ENCODE results near the gene ROR1.

The ROR1 gene

DNA sequence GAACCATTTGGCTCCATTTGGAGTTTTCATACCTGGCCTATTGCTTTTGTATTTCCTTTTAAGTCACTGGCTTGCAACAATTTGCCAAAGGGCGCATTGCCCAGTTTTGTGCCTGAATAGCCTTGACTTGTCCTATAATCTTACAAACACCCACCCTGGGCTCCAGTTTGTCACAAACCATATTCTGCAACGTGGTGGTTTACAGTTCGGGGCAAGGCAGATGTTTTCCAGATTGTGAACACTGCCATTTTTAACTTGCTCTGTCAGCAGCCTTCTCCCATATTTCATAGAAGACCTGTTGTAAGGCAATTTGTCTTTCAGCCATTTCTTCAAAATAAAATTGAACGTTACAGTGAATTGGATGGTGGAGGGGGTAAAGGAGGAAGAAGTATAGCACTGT, 376.4 kb downstream of the ROR1 start:
- no peaks in the 10 kb centered on the region for H3K9me3 ChIP-seq (ENCODE audit: control insufficient read depth, low read depth, low read length)
- H3K36me3 ChIP-seq (ENCODE audit: control insufficient read depth, low read depth, low read length) = no peaks in the 10 kb centered on the region
- H3K27ac ChIP-seq (ENCODE audit: low read length) = no peak overlapping the region
- no peak overlapping the region for H3K9ac ChIP-seq (ENCODE audit: low read length)
- H3K27me3 ChIP-seq (ENCODE audit: control insufficient read depth, insufficient read depth, low read length) = no peaks in the 10 kb centered on the region
- peaks cover 26% of the 10 kb centered on the region for H3K4me1 ChIP-seq (ENCODE audit: control insufficient read depth, low read depth, low read length)
- no peak overlapping the region for H3K4me3 ChIP-seq (ENCODE audit: low read length)

DNA sequence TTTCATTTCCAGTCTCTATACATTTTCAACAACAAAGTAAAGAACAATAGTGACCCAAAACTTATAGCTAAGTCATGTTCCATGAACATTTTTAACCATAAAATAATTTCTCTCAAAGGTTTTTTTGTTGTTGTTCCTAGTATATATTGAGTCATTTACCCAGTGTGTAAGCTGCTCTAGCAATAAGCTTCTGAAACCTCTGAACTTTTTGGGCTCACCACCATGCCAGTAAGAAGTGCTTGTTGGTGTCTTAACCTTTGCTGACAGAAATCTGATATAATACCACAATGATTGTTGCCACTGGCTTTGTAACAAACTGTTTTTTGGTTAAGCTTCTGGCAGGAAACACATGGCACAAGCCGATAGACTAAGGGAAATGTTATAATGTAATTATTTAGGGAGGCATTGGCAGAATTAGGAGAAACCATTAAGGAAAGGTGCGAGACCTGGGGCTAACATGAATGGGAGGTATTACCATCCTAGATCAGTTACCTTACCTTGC, 377.0 kb downstream of the ROR1 start:
- Histone ChIP-seq H3K27me3 (ENCODE audit: control insufficient read depth, insufficient read depth, low read length) (no peaks in the 10 kb centered on the region), H3K4me1 (ENCODE audit: control insufficient read depth, low read depth, low read length) (peaks cover 30% of the 10 kb centered on the region), H3K9ac (ENCODE audit: low read length) (no peak overlapping the region), H3K4me3 (ENCODE audit: low read length) (no peak overlapping the region), H3K9me3 (ENCODE audit: control insufficient read depth, low read depth, low read length) (no peaks in the 10 kb centered on the region), H3K27ac (ENCODE audit: low read length) (no peak overlapping the region), H3K36me3 (ENCODE audit: control insufficient read depth, low read depth, low read length) (no peaks in the 10 kb centered on the region)

DNA sequence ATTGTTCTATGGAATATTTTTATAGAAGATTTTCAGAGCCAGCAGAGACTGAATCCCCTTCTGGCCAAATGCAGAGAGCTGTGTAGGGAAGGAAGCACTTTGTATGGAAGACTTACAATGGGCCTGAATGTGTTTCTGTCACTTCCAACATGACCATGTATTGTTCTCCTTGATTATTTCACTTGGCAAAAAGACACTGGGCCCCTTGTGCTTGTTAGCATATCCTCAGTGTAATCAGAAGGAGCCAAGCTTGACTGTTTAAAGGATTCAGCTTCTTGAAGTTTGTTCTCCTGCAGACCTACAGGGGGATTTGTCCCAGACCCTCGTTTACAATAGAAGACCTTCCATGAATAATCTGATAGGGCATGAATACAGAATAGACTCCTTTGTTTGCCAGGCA, 381.5 kb downstream of the ROR1 start:
- Histone ChIP-seq H3K9ac (ENCODE audit: low read length) (no peak overlapping the region), H3K4me3 (ENCODE audit: low read length) (no peak overlapping the region), H3K9me3 (ENCODE audit: control insufficient read depth, low read depth, low read length) (no peaks in the 10 kb centered on the region), H3K4me1 (ENCODE audit: control insufficient read depth, low read depth, low read length) (peaks cover 11% of the 10 kb centered on the region), H3K36me3 (ENCODE audit: control insufficient read depth, low read depth, low read length) (peaks cover 14% of the 10 kb centered on the region), H3K27me3 (ENCODE audit: control insufficient read depth, insufficient read depth, low read length) (no peaks in the 10 kb centered on the region), H3K27ac (ENCODE audit: low read length) (no peak overlapping the region)

DNA sequence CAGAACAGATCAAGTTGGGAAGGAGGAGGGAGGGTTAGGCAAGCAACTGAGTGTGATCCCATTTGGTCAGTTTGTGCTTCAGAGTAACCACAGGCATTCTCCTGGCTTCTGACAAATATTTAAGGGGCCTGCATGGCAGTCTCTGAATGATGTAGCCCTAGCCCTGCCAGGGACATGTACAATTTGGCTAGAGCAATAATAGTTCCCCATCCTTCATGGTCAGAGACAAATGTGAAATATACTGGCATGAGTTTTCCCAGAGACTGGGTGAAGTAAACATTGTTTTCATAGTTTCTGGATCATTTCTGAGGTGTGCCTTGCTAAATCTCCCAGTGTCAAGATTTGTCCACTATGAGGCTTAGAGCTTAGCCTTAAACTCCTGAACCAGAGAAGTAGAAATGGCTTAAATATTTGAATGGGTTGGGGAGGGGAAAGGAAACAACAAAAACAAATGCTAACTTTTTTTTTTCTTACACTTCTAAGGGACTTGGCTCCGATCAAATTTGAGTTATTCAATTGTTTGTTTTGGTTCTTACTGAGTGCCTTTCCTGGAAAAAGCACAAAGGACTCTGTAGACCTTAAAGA, 387.6 kb downstream of the ROR1 start:
- Histone ChIP-seq H3K4me3 (ENCODE audit: low read length) (no peak overlapping the region), H3K4me1 (ENCODE audit: control insufficient read depth, low read depth, low read length) (no peaks in the 10 kb centered on the region), H3K9me3 (ENCODE audit: control insufficient read depth, low read depth, low read length) (no peaks in the 10 kb centered on the region), H3K36me3 (ENCODE audit: control insufficient read depth, low read depth, low read length) (peaks cover 36% of the 10 kb centered on the region), H3K9ac (ENCODE audit: low read length) (no peak overlapping the region), H3K27me3 (ENCODE audit: control insufficient read depth, insufficient read depth, low read length) (no peaks in the 10 kb centered on the region), H3K27ac (ENCODE audit: low read length) (no peak overlapping the region)

DNA sequence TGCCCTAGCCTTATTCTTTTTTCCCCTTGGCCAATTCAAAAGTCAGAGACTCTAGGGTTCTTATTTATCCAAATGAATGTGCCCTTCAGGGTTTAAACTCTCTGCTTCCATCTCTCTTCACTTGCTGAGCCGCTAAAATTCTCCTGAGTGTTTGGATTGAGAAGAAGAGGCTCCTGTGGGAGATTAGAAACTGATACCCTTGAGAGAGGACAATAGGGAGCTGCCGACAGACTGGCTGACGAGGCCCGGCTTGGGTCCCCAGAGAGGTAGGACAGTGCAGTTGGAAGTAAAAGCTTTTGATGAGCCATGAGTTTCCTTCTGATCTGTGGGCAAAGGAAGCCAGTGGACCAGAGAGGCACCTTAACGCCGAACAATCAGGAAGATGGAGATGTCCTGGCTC, 388.3 kb downstream of the ROR1 start:
- Histone ChIP-seq H3K9me3 (ENCODE audit: control insufficient read depth, low read depth, low read length) (no peaks in the 10 kb centered on the region), H3K4me3 (ENCODE audit: low read length) (no peak overlapping the region), H3K27me3 (ENCODE audit: control insufficient read depth, insufficient read depth, low read length) (no peaks in the 10 kb centered on the region), H3K27ac (ENCODE audit: low read length) (no peak overlapping the region), H3K9ac (ENCODE audit: low read length) (no peak overlapping the region), H3K36me3 (ENCODE audit: control insufficient read depth, low read depth, low read length) (peaks cover 38% of the 10 kb centered on the region), H3K4me1 (ENCODE audit: control insufficient read depth, low read depth, low read length) (no peaks in the 10 kb centered on the region)

DNA sequence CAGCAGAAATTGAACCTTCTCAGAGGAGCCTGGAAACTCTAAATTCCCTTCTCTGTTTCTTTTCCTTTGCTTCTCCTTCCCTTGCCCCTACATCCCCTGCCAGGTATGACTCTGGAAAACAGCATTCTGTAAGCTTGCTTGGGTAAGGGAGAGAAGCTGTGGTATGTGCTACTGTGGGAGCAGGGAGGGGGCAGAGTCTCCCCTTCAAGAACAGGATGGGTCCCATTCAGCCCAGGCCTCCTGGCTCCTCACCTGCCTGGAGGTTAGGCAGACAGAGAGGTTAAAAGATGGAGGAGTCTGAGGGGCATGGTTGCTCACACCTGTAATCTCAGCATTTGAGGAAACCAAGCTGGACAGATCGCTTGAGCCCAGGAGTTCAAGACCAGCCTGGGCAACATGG, 389.0 kb downstream of the ROR1 start:
- Histone ChIP-seq H3K9ac (ENCODE audit: low read length) (no peak overlapping the region), H3K4me1 (ENCODE audit: control insufficient read depth, low read depth, low read length) (no peaks in the 10 kb centered on the region), H3K27me3 (ENCODE audit: control insufficient read depth, insufficient read depth, low read length) (no peaks in the 10 kb centered on the region), H3K36me3 (ENCODE audit: control insufficient read depth, low read depth, low read length) (peaks cover 43% of the 10 kb centered on the region), H3K9me3 (ENCODE audit: control insufficient read depth, low read depth, low read length) (no peaks in the 10 kb centered on the region), H3K4me3 (ENCODE audit: low read length) (no peak overlapping the region), H3K27ac (ENCODE audit: low read length) (no peak overlapping the region)

DNA sequence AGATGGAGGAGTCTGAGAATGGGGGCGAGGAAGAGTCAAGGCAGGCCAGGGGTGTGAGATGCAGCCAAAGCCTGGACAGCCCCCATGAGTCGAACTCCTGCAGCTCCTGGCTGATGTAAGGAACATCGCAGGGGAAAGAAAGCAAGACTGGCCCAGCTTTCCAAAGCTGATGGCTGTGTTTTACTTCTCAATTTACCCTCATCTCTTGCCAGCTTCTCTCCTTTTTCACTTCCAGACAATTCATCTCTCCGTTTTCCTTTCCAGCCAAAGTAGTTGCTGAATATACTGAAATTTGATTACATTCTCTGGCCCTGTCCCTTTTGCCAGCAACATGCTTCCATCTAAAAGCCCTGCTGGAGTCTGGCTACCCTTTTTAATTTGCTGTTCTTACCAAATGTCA, 389.6 kb downstream of the ROR1 start:
- no peaks in the 10 kb centered on the region for H3K4me1 ChIP-seq (ENCODE audit: control insufficient read depth, low read depth, low read length)
- H3K36me3 ChIP-seq (ENCODE audit: control insufficient read depth, low read depth, low read length) = peaks cover 50% of the 10 kb centered on the region
- no peak overlapping the region for H3K4me3 ChIP-seq (ENCODE audit: low read length)
- H3K27ac ChIP-seq (ENCODE audit: low read length) = no peak overlapping the region
- H3K9ac ChIP-seq (ENCODE audit: low read length) = no peak overlapping the region
- no peaks in the 10 kb centered on the region for H3K27me3 ChIP-seq (ENCODE audit: control insufficient read depth, insufficient read depth, low read length)
- H3K9me3 ChIP-seq (ENCODE audit: control insufficient read depth, low read depth, low read length) = peaks cover under 1% of the 10 kb centered on the region

DNA sequence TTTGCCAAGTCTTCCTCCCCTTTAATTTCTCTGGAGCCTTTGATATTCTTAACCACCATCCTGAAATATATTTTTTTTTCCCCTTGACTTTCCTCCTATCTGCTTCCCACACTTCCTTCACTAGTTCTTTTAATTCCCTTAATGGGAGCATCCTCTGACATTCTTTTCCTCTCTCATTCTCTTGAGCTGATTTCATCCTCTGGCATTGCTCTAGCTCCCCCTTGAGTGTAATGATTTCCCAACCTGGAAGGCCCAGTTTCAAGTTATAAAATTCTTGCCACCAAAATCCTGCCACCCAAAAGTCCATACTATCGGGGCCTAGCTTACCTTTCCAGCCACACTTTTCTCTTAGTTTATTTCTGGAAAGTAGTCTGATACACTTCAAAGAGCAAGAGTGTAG, 390.2 kb downstream of the ROR1 start:
- H3K9ac ChIP-seq (ENCODE audit: low read length) = no peak overlapping the region
- H3K27ac ChIP-seq (ENCODE audit: low read length) = no peak overlapping the region
- H3K27me3 ChIP-seq (ENCODE audit: control insufficient read depth, insufficient read depth, low read length) = no peaks in the 10 kb centered on the region
- peaks cover 6% of the 10 kb centered on the region for H3K9me3 ChIP-seq (ENCODE audit: control insufficient read depth, low read depth, low read length)
- peaks cover 49% of the 10 kb centered on the region for H3K36me3 ChIP-seq (ENCODE audit: control insufficient read depth, low read depth, low read length)
- no peak overlapping the region for H3K4me3 ChIP-seq (ENCODE audit: low read length)
- no peaks in the 10 kb centered on the region for H3K4me1 ChIP-seq (ENCODE audit: control insufficient read depth, low read depth, low read length)

DNA sequence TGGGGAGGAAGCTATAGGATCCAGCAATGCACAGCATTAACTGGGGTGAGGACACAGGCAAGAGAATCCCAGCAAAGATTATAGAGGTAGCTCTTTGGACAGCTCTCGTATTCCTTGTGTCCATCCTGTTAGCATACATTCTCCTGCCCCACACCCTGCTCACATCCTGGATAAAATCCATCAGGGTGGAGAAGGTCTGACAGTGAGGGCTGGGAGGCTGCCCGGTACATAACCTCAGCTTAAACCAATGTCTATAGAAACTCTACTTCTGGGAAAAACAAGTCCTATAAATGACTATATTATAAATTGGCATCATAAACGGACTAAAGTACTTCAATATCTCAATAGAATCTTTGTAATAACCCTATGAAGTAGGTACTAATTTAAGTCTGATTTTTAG, 392.8 kb downstream of the ROR1 start:
- Histone ChIP-seq H3K4me1 (ENCODE audit: control insufficient read depth, low read depth, low read length) (peaks cover 4% of the 10 kb centered on the region), H3K9me3 (ENCODE audit: control insufficient read depth, low read depth, low read length) (peaks cover 6% of the 10 kb centered on the region), H3K4me3 (ENCODE audit: low read length) (no peak overlapping the region), H3K9ac (ENCODE audit: low read length) (no peak overlapping the region), H3K27ac (ENCODE audit: low read length) (no peak overlapping the region), H3K36me3 (ENCODE audit: control insufficient read depth, low read depth, low read length) (peaks cover 27% of the 10 kb centered on the region), H3K27me3 (ENCODE audit: control insufficient read depth, insufficient read depth, low read length) (no peaks in the 10 kb centered on the region)

DNA sequence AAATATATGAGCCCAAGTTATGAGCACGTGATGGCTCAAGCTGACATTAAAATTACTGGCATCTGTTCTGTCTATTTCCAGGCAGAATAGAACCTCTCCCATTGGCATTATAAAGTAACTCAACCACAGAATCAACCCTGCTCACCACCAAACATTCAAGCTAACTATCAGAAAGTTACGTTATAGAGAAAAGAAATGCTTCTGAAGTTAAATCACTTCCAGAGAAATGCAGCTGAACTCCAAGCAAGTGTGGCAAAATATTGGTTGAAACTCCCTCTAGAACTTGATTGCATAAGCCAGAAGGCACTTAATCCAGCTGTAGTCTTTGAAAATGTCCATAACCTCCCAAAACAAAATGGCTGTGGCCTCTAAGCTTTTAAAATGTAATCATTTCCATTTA, 393.4 kb downstream of the ROR1 start:
- Histone ChIP-seq H3K36me3 (ENCODE audit: control insufficient read depth, low read depth, low read length) (peaks cover 21% of the 10 kb centered on the region), H3K9me3 (ENCODE audit: control insufficient read depth, low read depth, low read length) (peaks cover 6% of the 10 kb centered on the region), H3K27ac (ENCODE audit: low read length) (no peak overlapping the region), H3K4me3 (ENCODE audit: low read length) (no peak overlapping the region), H3K27me3 (ENCODE audit: control insufficient read depth, insufficient read depth, low read length) (no peaks in the 10 kb centered on the region), H3K9ac (ENCODE audit: low read length) (no peak overlapping the region), H3K4me1 (ENCODE audit: control insufficient read depth, low read depth, low read length) (peaks cover 4% of the 10 kb centered on the region)

DNA sequence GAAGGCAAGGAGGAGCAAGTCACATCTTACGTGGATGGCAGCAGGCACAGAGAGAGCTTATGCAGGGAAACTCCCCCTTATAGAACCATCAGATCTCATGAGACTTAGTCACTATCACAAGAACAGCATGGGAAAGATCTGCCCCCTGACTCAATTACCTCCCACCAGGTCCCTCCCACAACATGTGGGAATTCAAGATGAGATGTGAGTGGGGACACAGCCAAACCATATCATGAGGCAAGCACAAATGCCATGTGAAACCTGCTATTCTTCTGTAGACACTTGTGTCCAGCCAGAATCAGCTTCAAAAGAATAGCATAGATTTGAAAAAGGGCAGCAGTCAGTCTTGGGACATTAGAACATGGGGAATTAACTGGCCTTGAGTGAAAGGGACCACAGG, 397.4 kb downstream of the ROR1 start:
- H3K4me1 ChIP-seq (ENCODE audit: control insufficient read depth, low read depth, low read length) = peaks cover 4% of the 10 kb centered on the region
- no peak overlapping the region for H3K9ac ChIP-seq (ENCODE audit: low read length)
- peaks cover 6% of the 10 kb centered on the region for H3K9me3 ChIP-seq (ENCODE audit: control insufficient read depth, low read depth, low read length)
- H3K27me3 ChIP-seq (ENCODE audit: control insufficient read depth, insufficient read depth, low read length) = no peaks in the 10 kb centered on the region
- peaks cover 18% of the 10 kb centered on the region for H3K36me3 ChIP-seq (ENCODE audit: control insufficient read depth, low read depth, low read length)
- H3K4me3 ChIP-seq (ENCODE audit: low read length) = no peak overlapping the region
- H3K27ac ChIP-seq (ENCODE audit: low read length) = no peak overlapping the region

DNA sequence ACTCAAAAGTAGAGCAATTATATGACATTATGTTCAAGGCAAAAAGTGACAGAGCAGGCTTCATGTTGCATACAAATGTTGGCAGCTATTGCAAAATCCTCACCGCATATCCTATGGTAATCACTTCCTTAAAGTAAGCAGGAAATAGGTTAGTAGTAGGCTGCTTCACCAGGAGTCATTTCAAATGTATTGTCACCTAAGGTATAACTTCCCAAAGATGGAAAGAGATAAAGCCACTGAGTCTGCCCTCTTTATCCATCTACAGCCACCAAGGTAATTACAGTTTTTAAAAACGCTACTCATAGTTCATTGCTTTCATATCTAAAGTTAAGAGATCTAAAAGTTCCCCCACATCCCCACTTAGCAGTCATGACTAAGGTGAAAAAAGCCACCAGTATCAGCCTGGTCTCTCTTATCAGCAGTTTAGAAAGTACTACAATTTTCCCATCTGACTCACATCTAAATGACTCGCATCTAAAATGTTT, 398.0 kb downstream of the ROR1 start:
- Histone ChIP-seq H3K27ac (ENCODE audit: low read length) (no peak overlapping the region), H3K27me3 (ENCODE audit: control insufficient read depth, insufficient read depth, low read length) (no peaks in the 10 kb centered on the region), H3K36me3 (ENCODE audit: control insufficient read depth, low read depth, low read length) (peaks cover 20% of the 10 kb centered on the region), H3K4me3 (ENCODE audit: low read length) (no peak overlapping the region), H3K4me1 (ENCODE audit: control insufficient read depth, low read depth, low read length) (peaks cover 4% of the 10 kb centered on the region), H3K9ac (ENCODE audit: low read length) (no peak overlapping the region), H3K9me3 (ENCODE audit: control insufficient read depth, low read depth, low read length) (peaks cover 6% of the 10 kb centered on the region)

Measured in iPS-18a (cell line).